ENCODE measurements around the gene SLC34A1.

- TF ChIP-seq POLR2A (IDR thresholded peaks at IDR 0.05; ENCODE audit: low read depth, low read length) (no peak), CTCF (conservative IDR thresholded peaks at IDR 0.05; ENCODE audit: low read depth, low read length) (no peak), CEBPB (IDR thresholded peaks at IDR 0.05; ENCODE audit: low read depth, low read length) (no peak), MXI1 (IDR thresholded peaks at IDR 0.05; ENCODE audit: borderline replicate concordance, low read depth, low read length) (no peak), RCOR1 (IDR thresholded peaks at IDR 0.05; ENCODE audit: insufficient replicate concordance, low read length) (no peak), SMC3 (IDR thresholded peaks at IDR 0.05; ENCODE audit: low read depth, low read length) (no peak), MAZ (IDR thresholded peaks at IDR 0.05; ENCODE audit: borderline replicate concordance, low read depth, low read length) (no peak), BHLHE40 (IDR thresholded peaks at IDR 0.05; ENCODE audit: low read depth, low read length) (no peak), RAD21 (IDR thresholded peaks at IDR 0.05; ENCODE audit: low read length) (no peak)
Observed at GRCh38 chr5:177374211-177374610, 10.0 kb upstream of the SLC34A1 start.

All from IMR-90 (cell line).